Adrenal gland (tissue), 5 donors: Measurements from ENCODE around the gene RBM33.

Experiments used
- CTCF ChIP-seq, 6 experiments: fragments of 450-650 bp in 4 of 6; fragments of 200-600 bp in 2 of 6; sonication (generic) in 1 of 6; IDR thresholded peaks; 1 replicate in 5 of 6; 2 replicates in 1 of 6; pipeline versions ENCODE4 v1.5.1 to v1.8.0; 2016 to 2021; ENCODE audit warnings: antibody characterized with exemption in 6 of 6, mild to moderate bottlenecking in 2 of 6, moderate library complexity in 1 of 6
- POLR2A ChIP-seq, 2 donors: fragments of 450-650 bp; IDR thresholded peaks; one replicate each; pipeline ENCODE4 v1.6.1; 2017; ENCODE audit warnings: antibody characterized with exemption in 2 of 2, mild to moderate bottlenecking in 2 of 2, moderate library complexity in 1 of 2
- donor health status: DM: no; HTN: no; CAD: no.

- TF ChIP-seq CTCF (IDR thresholded peaks at IDR 0.05) (no peak), POLR2A (IDR thresholded peaks at IDR 0.05) (no peak)
These were observed 97.3 kb downstream of the RBM33 start for GRCh38 chr7:155741805-155742204.
